ENCODE measurements around the gene GRK5.

GRK5 gene

GRCh38 chr10:119383174-119383856 is 175.9 kb downstream of the GRK5 start:
- DNase-seq (ENCODE audit: low spot score), result no peak

GRCh38 chr10:119384127-119384526 is 176.8 kb downstream of the GRK5 start:
- no peak for DNase-seq (ENCODE audit: low spot score)

GRCh38 chr10:119386666-119387065 is 179.3 kb downstream of the GRK5 start:
- no peak for DNase-seq (ENCODE audit: low spot score)

GRCh38 chr10:119388849-119389345 is 181.5 kb downstream of the GRK5 start:
- no peak for DNase-seq (ENCODE audit: low spot score)

GRCh38 chr10:119391440-119392251 is 184.3 kb downstream of the GRK5 start:
- DNase-seq (ENCODE audit: low spot score), result no peak

- no peak for DNase-seq (ENCODE audit: low spot score)
Measured at GRCh38 chr10:119393019-119393418, 185.6 kb downstream of the GRK5 start.

- DNase-seq (ENCODE audit: low spot score), result no peak
Measured at GRCh38 chr10:119393421-119393820, 186.1 kb downstream of the GRK5 start.

GRCh38 chr10:119393845-119394244 is 186.5 kb downstream of the GRK5 start:
- no peak for DNase-seq (ENCODE audit: low spot score)

GRCh38 chr10:119394657-119395279 is 187.4 kb downstream of the GRK5 start:
- DNase-seq (ENCODE audit: low spot score), result no peak

- no peak for DNase-seq (ENCODE audit: low spot score)
Measured at GRCh38 chr10:119395280-119396007, 188.1 kb downstream of the GRK5 start.

GRCh38 chr10:119396008-119396708 is 188.8 kb downstream of the GRK5 start:
- DNase-seq (ENCODE audit: low spot score), result no peak

- DNase-seq (ENCODE audit: low spot score), result no peak
Measured at GRCh38 chr10:119396709-119397071, 189.3 kb downstream of the GRK5 start.

- no peak for DNase-seq (ENCODE audit: low spot score)
Measured at GRCh38 chr10:119397416-119397815, 190.0 kb downstream of the GRK5 start.

- no peak for DNase-seq (ENCODE audit: low spot score)
Measured at GRCh38 chr10:119398996-119399395, 191.6 kb downstream of the GRK5 start.

GRCh38 chr10:119399466-119399865 is 192.1 kb downstream of the GRK5 start:
- no peak for DNase-seq (ENCODE audit: low spot score)

GRCh38 chr10:119401671-119402395 is 194.5 kb downstream of the GRK5 start:
- no peak for DNase-seq (ENCODE audit: low spot score)

GRCh38 chr10:119403921-119404320 is 196.6 kb downstream of the GRK5 start:
- no peak for DNase-seq (ENCODE audit: low spot score)

GRCh38 chr10:119404719-119405519 is 197.5 kb downstream of the GRK5 start:
- no peak for DNase-seq (ENCODE audit: low spot score)

- no peak for DNase-seq (ENCODE audit: low spot score)
Measured at GRCh38 chr10:119405520-119405807, 198.1 kb downstream of the GRK5 start.

- DNase-seq (ENCODE audit: low spot score), result no peak
Measured at GRCh38 chr10:119406137-119406536, 198.8 kb downstream of the GRK5 start.
